NT2/D1 (cell line): ENCODE measurements around the gene INIP.

Experiments
- SUZ12 ChIP-seq: IDR thresholded peaks from 2 replicates; pipeline ENCODE4 v1.6.1; 2011; ENCODE audit not compliant: insufficient read length, insufficient read depth; ENCODE audit errors: extremely low read depth
- YY1 ChIP-seq: IDR thresholded peaks from 2 replicates; pipeline ENCODE4 v1.6.1; 2011; ENCODE audit not compliant: insufficient read length, insufficient read depth
- ZNF274 ChIP-seq: IDR thresholded peaks from 2 replicates; pipeline ENCODE4 v1.6.1; 2011; ENCODE audit warnings: mild to moderate bottlenecking, low read depth, low read length

DNA sequence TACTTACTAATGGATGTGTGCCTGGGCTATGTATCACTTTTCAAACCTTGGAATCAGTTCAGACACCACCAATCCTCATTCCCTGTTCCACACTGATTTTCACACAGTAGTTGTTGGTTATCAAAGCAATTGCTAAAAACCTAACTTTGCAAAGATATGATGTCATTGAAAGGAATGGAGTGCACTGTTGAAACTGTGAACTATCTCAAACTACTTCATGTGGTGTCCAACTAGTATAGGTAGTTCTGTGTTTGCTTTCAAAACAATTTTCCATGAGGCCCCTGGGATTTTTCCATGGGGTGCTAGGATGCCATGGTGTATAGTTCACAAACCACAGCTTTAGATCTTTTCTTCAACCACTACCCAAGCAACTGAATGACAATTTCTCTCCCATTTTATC is 17.8 kb downstream of the INIP start:
- TF ChIP-seq ZNF274 (no peak), YY1 (no peak), SUZ12 (no peak)
